ENCODE measurements around the gene POLR1E.

- TF ChIP-seq POLR2AphosphoS5 (IDR thresholded peaks at IDR 0.05; ENCODE audit: borderline replicate concordance, low read depth, low read length) (no peak), EZH2 (IDR thresholded peaks at IDR 0.05) (no peak)
These were observed 23.8 kb downstream of the POLR1E start for GRCh38 chr9:37509536-37509935.

All from SK-N-MC (cell line).